Esophagus mucosa (tissue), 1 donor: ENCODE data around the gene RPL41. TPM values are rescaled to one million over a fixed set of nuclear protein-coding genes. Genes with fewer than 3 reads are reported as not detected.
A peak's percentile ranks its signal among the peaks of the same experiment; 100 is the strongest.
"Not testable (repeated sequence)": the region's sequence is repeated elsewhere in the genome, so short reads cannot be mapped to it uniquely, and the experiment has no call there.

Experiments
- ATAC-seq: fragments of 200-7000 bp; cut with Tn5 transposase; one replicate; pipeline ENCODE4 v1.9.1; 2020
- total RNA-seq: library from RNA; stranded (reverse); gene quantifications from one replicate; pipeline ENCODE4 v1.2.4, GENCODE V29; 2023
- donor health status: DM: yes; HTN: yes; CAD: no.

RPL41 gene
- total RNA-seq, 1 donor from 2014 or later: 4,992 TPM

DNA sequence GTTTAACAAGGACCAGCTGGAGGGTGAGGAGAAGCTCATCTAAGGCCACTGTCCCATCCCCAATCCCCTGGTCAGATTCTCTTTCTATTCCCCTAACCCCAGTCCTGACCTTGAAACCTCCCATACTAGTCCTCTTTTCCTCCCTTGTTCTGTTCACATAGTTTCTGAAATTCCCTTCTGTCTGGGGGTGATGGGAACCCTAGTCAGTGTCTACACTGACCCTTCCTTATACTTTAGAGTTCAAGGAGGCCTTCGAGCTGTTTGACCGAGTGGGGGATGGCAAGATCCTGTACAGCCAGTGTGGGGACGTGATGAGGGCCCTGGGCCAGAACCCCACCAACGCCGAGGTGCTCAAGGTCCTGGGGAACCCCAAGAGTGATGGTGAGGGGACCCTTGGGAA lies 38.4 kb downstream of the RPL41 start:
- no peak for ATAC-seq

DNA sequence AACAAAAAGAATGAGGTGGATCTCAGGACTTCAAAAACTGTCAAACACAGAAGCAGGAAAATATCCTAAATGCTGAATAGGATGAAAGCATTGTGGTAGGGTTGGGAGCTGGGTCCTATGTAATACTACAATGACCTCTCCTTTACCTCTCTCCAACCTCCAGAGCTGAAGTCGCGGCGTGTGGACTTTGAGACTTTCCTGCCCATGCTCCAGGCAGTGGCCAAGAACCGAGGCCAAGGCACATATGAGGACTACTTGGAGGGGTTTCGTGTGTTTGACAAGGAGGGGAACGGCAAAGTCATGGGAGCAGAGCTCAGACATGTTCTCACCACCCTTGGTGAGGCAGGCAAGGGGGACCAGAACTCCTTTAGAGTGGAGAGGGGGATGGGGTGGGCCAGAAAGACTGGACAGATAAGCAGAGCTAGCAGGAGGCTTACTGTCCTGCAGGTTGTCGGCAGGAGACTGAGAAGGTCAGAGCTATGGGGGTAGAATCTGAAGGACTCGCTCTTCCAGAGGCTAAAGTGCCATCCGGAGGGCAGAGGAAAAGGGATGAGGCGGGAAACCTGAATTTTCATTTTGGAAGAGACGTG lies 38.9 kb downstream of the RPL41 start:
- no peak for ATAC-seq

DNA sequence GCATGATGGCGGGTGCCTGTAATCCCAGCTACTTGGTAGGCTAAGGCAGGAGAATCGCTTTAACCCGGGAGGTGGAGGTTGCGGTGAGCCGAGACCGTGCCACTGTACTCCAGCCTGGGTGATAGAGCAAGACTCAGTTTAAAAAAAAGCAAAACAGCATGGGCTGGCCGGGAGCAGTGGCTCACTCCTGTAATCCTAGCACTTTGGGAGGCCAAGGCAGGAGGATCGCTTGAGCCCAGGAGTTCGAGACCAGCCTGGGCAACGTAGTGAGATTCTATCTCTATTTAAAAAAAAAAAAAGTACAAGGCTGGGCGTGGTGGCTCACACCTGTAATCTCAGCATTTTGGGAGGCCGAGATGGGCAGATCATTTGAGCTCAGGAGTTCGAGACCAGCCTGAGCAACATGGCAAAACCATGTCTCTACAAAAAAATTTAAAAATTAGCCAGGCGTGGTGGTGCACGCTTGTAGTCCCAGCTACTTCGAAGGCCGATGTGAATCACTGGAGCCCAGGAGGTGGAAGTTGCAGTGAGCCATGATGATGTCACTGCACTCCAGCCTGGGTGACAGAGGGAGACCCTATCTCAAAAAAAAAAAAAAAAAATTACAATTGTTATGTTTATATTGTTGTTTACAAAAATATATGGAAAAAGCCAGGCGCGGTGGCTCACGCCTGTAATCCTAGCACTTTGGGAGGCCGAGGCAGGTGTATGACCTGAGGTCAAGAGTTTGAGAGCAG lies 40.2 kb downstream of the RPL41 start:
- not testable (repeated sequence) for ATAC-seq

- ATAC-seq: peak; percentile 31
Observed at GRCh38 chr12:56157201-56158028, 41.0 kb downstream of the RPL41 start.

GRCh38 chr12:56158029-56158925 lies 41.8 kb downstream of the RPL41 start, which contains the start of gene MYL6:
Gene MYL6, plus strand, starts transcription at chr12:56158359. Its CDS starts 43 bp downstream, at chr12:56158402.
- ATAC-seq: peak; percentile 85

DNA sequence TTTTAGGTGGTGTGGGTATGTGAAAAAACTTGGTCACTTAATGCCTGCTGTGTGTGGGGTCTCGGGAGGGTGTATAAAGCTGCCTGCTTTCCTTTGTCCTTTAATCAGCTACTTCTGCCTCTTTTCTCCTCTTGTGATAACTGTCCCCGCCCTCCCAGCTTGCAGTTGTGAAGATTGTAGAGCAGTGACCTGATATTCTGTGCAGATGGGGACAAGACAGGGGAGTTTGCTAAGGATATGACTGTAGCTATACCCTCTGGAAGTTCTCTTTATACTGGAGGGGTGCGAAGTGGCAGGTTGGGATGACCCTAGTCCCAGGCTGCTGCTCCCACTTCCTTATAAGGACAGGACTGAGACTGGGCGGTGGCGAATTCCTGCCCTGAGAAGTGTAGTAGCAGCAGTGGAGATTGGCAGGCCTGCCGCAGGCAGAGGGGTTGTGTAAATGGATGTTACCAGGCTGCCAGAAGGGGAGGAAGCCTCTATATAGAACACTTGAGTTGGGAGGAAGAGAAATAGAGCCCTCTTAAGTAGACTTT lies 42.6 kb downstream of the RPL41 start:
- ATAC-seq: peak; percentile 72

DNA sequence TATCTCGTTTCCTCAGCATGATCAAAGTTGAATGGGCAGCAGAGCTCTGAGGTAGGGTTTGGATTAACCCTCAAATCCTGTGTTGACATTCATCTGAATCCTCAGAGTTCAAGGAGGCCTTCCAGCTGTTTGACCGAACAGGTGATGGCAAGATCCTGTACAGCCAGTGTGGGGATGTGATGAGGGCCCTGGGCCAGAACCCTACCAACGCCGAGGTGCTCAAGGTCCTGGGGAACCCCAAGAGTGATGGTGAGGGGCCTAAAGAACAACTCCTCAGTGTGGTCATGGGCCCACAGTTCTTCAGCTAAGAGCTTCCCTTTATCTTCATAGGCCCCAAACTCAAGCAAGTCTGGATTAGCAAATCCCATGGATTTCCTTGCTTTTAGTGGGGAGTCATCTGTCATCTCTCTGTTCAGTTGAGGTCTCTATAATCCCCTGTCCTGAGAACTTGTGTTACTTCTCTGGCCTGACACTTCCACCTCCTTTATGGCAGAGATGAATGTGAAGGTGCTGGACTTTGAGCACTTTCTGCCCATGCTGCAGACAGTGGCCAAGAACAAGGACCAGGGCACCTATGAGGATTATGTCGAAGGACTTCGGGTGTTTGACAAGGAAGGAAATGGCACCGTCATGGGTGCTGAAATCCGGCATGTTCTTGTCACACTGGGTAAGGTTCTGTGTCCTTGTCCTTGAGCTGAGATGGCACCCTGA lies 43.2 kb downstream of the RPL41 start:
- ATAC-seq: no peak

DNA sequence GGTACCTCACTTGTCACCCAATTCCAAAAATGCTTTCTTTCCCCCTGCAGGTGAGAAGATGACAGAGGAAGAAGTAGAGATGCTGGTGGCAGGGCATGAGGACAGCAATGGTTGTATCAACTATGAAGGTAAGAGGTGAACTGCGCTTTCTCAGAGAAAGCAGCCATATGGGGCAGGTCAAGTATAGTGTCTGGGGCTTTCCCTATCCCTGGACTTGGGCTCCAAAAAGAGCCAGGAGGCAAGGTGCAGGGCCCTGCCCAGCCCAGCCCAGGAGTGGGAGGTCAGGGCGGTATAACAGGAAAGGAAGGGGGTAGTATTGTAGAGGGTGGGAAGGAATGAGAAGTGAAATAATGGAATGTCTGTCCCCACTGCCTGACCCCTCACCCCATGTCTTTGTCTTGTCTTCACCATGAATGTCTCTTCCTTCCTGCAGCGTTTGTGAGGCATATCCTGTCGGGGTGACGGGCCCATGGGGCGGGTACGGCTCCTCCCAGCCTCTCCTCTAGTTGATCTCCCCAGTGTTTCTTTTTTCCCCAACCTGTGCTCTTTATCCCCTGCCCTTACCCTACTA lies 43.8 kb downstream of the RPL41 start:
- peak; percentile 22 for ATAC-seq

- ATAC-seq: no peak
Observed at GRCh38 chr12:56160894-56161689, 44.7 kb downstream of the RPL41 start.

DNA sequence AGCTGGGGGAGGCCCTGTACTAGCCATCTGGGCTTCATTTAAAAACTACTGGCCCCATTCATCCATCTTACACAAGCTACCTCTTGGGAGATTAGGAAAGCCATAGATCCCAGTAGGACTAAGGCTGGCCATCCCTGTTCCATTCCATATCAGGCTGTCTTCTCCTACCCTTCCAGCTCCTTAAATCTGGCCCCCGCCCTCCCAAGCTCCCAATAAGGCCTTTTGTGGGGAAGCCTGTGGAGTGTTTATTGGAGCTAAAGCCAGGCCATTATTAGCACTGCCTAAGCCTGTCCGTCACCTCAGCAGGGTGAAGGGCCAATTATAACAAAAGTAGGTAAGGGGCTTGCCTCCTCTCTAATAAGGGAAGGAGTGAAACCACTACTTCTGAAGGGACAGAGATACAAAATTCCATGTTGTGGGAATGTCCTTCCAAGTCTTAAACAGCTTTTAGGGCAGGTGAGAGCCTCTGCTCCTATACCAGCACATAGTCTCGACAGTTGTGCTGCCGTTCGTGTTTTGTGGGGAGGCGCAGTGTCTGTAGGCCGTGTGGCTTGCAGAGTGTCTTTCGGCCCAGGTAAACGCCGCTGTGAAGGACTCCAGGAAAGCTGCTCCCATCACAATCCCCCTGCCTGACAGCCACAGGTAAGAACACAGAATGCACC lies 45.4 kb downstream of the RPL41 start:
- no peak for ATAC-seq

DNA sequence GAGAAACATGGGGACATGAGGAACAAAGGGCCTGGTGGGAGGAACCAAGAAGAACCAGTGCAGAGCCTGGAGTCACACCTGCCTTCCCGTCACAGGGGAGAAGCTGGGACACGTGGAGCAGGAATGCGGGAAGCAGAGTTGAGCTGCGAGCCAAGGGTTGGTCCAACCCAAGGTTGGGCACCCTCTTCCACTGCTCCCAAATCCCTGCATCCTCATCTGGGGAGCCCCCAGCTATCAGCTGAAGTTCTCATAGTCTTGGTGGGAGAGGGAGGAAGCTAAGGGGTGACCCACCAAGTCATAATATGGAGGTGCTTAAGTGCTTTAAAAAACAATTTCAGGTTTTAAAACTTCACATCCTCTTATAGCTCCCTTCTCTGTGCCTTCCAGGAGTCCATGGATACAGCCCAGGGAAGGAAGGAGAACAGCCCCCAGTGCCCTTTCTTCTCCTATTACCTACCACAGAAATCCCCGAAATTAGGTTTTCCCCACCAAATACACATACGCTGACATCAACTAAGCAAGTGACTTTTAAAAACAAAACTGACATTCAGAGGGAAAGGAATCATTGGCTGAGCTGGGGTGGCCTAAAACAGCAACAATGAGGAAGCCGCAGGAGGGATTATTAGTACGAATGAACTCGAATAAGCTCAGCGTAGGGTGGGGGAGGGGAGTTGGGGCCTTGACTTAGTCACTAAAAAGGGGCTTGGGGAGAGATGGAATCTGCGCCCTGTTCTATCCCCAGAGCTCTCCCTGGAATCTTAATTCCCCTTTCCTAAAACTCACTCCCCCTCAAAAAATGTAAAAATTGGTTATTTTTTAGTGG lies 46.2 kb downstream of the RPL41 start:
- no peak for ATAC-seq

- peak; percentile 0 for ATAC-seq
Observed at GRCh38 chr12:56163533-56164344, 47.3 kb downstream of the RPL41 start.

- ATAC-seq: peak; percentile 1
Observed at GRCh38 chr12:56164345-56164729, 47.9 kb downstream of the RPL41 start.

DNA sequence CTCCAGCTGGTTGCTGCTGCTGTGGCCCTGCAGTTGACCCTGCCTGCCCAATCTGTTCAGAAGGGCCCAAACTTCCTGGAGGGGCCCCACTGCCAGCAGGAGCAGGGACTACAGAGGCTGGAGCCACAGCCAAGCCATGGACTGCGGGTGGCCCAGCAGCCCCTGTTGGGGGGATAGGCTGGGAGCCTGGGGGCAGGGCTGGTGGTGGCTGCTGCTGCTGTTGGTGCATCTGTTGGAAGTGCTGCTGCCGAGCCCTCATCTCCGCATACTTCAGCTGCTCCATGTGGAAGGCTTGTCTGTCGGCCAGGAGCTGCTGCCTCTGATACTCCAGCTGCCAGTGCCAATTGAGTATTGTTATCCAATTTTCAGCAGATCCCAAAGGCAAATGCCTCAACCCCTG lies 48.9 kb downstream of the RPL41 start:
- no peak for ATAC-seq
